ENCODE results near the gene LRRC71.

Gene LRRC71

GRCh38 chr1:156929596-156930238 lies 9.3 kb downstream of the LRRC71 start:
- no peak for DNase-seq

GRCh38 chr1:156930483-156930882 lies 10.1 kb downstream of the LRRC71 start:
- no peak for DNase-seq

GRCh38 chr1:156931211-156931952 lies 10.9 kb downstream of the LRRC71 start:
- no peak for DNase-seq

GRCh38 chr1:156931974-156932710 lies 11.7 kb downstream of the LRRC71 start:
- no peak for DNase-seq

- DNase-seq, result no peak
Observed at GRCh38 chr1:156933136-156933535, 12.7 kb downstream of the LRRC71 start.

- no peak for DNase-seq
Observed at GRCh38 chr1:156935505-156936128, 15.2 kb downstream of the LRRC71 start.

- no peak for DNase-seq
Observed at GRCh38 chr1:156936191-156936590, 15.8 kb downstream of the LRRC71 start.

- DNase-seq, result no peak
Observed at GRCh38 chr1:156936721-156937220, 16.3 kb downstream of the LRRC71 start.

GRCh38 chr1:156937883-156938282 lies 17.5 kb downstream of the LRRC71 start:
- DNase-seq, result no peak

GRCh38 chr1:156938813-156939212 lies 18.4 kb downstream of the LRRC71 start:
- no peak for DNase-seq

GRCh38 chr1:156939786-156940334 lies 19.4 kb downstream of the LRRC71 start:
- DNase-seq, result no peak

GRCh38 chr1:156941675-156942074 lies 21.2 kb downstream of the LRRC71 start:
- no peak for DNase-seq

GRCh38 chr1:156942176-156942575 lies 21.7 kb downstream of the LRRC71 start:
- DNase-seq, result no peak

- no peak for DNase-seq
Observed at GRCh38 chr1:156942576-156942975, 22.1 kb downstream of the LRRC71 start.

GRCh38 chr1:156943756-156944155 lies 23.3 kb downstream of the LRRC71 start:
- DNase-seq, result no peak

GRCh38 chr1:156944268-156944667 lies 23.8 kb downstream of the LRRC71 start:
- DNase-seq, result no peak

GRCh38 chr1:156944848-156945247 lies 24.4 kb downstream of the LRRC71 start:
- DNase-seq, result no peak

GRCh38 chr1:156945881-156946661 lies 25.6 kb downstream of the LRRC71 start:
- DNase-seq, result no peak

- DNase-seq, result no peak
Observed at GRCh38 chr1:156947127-156947526, 26.7 kb downstream of the LRRC71 start.

GRCh38 chr1:156947818-156948525 lies 27.5 kb downstream of the LRRC71 start:
- DNase-seq, result no peak

GRCh38 chr1:156948708-156949107 lies 28.3 kb downstream of the LRRC71 start:
- DNase-seq, result no peak
